Measurements from ENCODE around the gene C6orf118.

The C6orf118 gene

DNA sequence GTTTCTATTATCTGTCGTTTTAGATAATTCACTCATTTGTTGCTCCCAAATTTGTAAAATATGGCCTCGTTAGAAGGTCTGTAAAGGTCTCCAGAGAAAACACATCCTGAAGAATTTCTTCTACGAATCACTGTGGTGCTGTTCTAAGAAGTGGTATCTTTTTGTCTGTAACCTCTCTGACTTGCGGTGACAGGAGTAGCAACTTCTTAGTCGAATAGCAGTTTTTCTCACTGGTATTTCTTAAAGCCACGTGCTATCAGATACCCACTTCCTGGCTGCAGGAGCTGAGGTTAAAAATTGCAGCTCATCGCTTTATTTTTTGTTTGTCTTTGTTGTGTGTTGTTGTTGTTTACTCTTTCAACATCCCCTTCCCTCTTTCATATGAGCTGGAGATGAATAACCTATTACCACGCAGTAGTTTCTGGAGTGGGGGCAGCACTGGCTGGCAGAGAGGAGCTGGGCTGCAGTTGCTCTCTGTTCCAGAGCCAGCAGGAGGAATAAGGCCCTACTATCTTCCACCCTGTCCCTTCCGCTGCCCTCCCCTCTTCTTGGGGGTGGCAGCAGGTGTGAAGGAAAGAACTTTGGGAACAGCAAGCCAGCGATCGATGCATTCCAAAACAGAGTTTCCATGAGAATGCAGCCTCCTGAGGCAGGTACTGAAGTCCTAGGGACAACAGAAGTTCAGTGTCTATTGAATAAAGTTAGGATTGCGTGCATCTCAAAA, 64.7 kb downstream of the C6orf118 start:
- DNase-seq (ENCODE audit: low spot score): no peak

DNA sequence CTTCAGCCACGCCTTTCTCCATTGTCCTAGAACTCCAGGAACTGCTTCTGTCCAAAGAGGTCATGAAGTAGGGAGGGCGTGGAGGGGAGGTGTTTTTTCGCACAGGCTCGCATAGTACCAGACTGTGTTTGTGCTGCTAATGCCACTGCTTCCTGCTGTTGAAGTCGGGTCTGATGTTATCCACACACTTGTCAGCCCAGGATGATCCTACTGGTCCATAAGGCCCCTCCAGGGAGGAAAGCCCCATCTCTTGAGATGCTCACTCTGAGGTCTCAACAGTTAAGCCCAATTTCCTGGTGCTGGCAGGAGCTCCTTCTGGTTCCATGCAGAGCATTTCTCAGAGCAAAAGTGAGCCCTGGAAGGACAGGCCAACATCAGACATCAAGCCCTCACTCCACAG, 65.6 kb downstream of the C6orf118 start:
- DNase-seq (ENCODE audit: low spot score): no peak

DNA sequence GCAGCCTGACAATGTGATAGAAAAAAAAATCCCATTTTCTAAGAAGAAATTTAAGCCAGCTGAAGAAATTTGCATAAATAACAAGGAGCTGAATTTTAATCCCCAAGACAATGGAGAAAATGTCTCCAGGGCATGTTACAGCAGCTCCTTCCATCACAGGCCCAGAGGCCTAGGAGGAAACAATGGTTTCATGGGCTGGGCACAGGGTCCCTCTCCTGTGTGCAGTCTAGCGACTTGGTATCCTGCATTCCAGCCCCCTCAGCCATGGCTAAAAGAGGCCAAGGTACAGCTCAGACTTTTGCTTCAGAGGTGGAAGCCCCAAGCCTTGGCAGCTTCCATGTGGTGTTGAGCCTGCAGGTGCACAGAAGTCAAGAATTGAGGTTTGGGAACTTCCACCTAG, 73.1 kb downstream of the C6orf118 start:
- DNase-seq (ENCODE audit: low spot score): no peak

DNA sequence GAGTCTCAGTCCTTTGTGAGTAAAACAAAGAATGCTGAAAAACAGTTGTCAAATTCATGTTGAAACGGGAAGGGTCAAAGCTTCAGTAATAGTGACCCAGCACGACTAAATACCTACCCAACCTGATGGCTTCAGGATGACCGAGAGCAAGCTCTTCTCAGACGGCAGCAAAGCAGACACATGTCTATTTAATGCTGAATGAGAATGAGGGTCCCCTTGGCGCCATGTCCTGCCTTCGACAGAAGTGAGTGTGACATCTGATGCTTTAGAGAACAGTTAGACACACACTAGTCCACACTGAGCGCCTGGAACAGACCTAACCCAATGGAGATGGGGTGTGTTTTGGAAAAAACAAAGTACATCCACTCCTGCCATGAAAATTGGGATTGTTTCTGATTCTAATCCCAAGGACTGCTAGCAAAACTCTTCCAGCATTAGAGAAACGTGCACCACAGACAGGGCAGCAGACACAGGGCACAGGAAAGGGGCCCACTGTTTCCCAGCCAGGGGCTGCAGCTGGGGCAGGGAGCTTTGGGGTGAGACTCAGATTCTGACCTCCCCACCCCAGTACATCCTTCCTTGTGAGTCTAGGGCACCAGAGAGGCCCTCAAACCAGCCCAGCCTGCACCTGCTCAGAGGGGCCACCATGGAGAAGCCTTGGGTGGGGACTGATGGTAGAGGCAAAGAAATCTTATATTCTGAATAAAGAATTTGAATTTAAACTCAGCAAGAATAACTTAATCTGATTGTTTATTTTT, 76.5 kb downstream of the C6orf118 start:
- DNase-seq (ENCODE audit: low spot score): no peak

DNA sequence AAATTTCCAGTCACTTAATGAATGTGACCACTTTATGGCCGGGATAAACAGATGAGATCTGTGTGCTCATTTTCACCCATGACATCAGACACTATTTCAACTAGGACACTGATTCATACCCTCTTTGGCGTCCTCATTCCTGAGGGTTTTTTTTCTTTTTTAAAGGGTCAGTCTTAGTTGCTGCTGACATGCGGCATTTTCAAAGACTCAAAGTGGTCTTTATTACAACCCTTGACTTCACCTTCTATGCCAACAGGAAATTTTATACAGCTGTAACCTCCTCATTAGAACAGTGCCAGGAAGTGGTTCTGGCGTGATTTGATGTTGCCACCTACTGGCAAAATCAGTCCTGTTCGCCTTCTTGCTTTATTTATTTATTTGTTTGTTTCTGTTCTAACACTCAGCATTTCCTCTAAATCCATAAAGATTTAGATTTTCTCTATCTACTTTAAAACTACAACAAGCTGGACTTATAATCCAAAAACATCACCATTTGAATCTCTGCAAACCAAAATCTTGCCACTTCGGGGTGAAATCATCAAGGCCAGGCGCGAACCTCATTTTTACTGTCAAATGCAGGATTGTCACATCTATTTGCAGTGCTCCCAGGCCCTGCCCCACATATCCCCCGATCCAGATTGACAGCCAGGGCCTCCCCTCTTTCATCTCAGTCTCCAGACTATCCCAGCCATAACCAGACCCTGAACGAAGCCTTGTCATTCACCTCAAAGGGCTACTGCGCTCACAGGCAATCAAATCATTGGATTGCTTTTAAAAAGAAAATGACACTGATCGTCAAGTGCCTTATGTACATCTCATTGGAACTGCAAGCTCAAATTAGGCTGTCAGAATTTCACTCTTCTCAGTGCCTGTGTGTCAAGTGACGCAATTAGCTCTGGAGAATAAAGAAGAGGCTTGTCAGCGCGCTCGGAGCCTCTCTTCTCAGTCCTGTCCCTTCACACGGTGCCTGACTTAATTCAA, 77.5 kb downstream of the C6orf118 start:
- no peak for DNase-seq (ENCODE audit: low spot score)

DNA sequence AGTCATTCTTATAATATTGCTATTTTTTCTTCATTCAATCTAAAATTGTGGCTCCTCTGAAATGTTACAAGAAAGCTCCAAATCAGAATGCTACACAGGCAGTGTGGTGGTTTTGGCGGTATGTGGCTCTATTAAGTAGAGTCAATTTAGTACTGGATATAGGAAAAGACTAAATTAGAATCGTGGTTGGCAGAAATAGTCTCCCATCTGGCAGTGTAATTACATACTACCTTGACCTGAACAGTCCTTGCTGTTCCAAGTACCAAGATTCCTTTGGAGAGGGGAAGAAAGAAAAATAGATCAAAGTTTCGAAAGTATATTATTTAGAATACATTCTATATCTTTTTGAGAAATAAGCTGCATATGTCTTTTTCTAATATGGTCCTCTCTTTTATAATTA, 78.2 kb downstream of the C6orf118 start:
- no peak for DNase-seq (ENCODE audit: low spot score)

All from ecto neural progenitor cell (in vitro differentiated cells).